Measurements from ENCODE around the gene TSPAN13. TPM values are rescaled to one million over a fixed set of nuclear protein-coding genes. Genes with fewer than 3 reads are reported as not detected.
A peak's percentile ranks its signal among the peaks of the same experiment; 100 is the strongest.

TSPAN13 gene
- polyA plus RNA-seq (2011; rRNA removed) (4.6 and 12.6 TPM in 2 replicates), polyA minus RNA-seq (2011; rRNA and poly(A)+ RNA removed) (3.7 and 3.8 TPM in 2 replicates)

DNA sequence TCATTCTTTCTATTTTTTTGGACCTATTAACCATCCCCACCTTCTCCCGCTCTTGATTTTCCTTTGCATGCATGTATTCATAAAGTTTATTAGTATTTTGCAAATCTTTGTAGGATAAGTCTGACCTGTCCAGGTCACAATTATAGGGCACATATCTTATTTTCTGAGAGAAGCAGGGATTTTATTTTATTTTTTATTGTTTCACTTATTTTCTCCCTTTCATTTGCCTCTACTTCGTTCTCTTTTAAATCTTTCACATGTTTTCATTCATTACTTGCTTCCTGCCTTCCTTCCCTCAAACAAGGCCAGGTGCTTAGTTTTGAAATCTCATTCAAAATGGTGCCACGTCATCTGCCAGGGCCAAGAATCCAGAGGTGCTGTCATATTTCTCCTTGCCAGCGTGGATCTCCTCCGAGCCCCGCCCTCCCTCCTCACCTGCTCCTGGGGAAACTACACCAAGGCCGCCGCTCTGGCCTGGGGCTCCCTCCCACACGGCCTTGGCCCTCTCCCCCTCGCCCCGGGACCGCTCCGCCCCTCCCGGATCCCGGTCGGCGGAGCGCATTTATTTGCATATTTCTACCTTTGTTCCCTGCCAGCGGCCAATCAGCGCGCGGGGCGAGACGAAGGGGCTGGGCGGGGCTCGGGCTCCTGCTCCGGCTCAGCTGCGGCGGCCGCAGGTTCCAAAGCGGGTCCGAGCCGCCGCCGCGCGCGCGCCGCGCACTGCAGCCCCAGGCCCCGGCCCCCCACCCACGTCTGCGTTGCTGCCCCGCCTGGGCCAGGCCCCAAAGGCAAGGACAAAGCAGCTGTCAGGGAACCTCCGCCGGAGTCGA is at the start of gene TSPAN13:
Gene TSPAN13 (plus strand): TSS at position 654 of the 830 bp plus-strand sequence. CDS start 213 bp downstream, outside the sequence.
- POLR2A ChIA-PET: no interaction called here

DNA sequence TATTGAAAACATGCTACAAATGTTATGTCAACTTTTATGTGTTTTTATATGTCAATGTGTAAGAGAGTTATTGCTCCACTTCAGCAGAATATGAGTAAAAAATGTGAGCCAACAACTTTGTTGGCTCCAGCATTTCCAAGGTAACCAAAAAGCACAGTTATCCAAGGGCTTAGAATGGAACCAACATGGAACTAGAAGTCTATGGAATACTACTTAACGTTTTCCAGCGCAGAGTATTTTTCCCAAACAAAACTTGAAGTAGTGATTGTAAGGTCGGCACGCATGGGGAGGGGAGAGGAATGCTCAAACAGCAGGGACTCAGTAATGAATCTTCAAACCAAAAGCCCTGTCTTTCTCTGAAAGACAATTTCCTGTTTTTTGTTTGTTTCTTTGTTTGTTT is 45.0 kb upstream of the TSPAN13 start:
- Histone ChIP-seq H3K27me3 (ENCODE audit: control insufficient read depth, insufficient read depth, low read length) (no peaks in the 10 kb centered on the region), H3K36me3 (ENCODE audit: control insufficient read depth, insufficient read depth, low read length) (no peaks in the 10 kb centered on the region), H3K4me3 (ENCODE audit: low read depth, low read length) (no peak overlapping the region)
- ChIA-PET CTCF (interaction anchor here (0.7 kb wide), 1 partner anchor 13 kb away, joined by 4 read pairs; no protein-coding TSS in a partner anchor), POLR2A (no interaction called here)
- TF ChIP-seq, protein P1, sequence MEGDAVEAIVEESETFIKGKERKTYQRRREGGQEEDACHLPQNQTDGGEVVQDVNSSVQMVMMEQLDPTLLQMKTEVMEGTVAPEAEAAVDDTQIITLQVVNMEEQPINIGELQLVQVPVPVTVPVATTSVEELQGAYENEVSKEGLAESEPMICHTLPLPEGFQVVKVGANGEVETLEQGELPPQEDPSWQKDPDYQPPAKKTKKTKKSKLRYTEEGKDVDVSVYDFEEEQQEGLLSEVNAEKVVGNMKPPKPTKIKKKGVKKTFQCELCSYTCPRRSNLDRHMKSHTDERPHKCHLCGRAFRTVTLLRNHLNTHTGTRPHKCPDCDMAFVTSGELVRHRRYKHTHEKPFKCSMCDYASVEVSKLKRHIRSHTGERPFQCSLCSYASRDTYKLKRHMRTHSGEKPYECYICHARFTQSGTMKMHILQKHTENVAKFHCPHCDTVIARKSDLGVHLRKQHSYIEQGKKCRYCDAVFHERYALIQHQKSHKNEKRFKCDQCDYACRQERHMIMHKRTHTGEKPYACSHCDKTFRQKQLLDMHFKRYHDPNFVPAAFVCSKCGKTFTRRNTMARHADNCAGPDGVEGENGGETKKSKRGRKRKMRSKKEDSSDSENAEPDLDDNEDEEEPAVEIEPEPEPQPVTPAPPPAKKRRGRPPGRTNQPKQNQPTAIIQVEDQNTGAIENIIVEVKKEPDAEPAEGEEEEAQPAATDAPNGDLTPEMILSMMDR (IDR thresholded peaks at IDR 0.05; ENCODE audit: insufficient read depth, low read depth, low read length): no peak
- DNase-seq (ENCODE audit: low read depth): no peak

More for the DNA sequence above, at the start of gene TSPAN13:
- DNase-seq (ENCODE audit: low read depth): no peak
- H3K4me3 ChIP-seq (ENCODE audit: low read depth, low read length): peak within 1 kb of the TSS; percentile 78
- CTCF ChIA-PET: no interaction called here
- TF ChIP-seq, protein P1 (IDR thresholded peaks at IDR 0.05; ENCODE audit: insufficient read depth, low read depth, low read length): no peak
- H3K27me3 ChIP-seq (ENCODE audit: control insufficient read depth, insufficient read depth, low read length): no peaks in the 10 kb centered on the region
- H3K36me3 ChIP-seq (ENCODE audit: control insufficient read depth, insufficient read depth, low read length): no peaks in the 10 kb centered on the region

DNA sequence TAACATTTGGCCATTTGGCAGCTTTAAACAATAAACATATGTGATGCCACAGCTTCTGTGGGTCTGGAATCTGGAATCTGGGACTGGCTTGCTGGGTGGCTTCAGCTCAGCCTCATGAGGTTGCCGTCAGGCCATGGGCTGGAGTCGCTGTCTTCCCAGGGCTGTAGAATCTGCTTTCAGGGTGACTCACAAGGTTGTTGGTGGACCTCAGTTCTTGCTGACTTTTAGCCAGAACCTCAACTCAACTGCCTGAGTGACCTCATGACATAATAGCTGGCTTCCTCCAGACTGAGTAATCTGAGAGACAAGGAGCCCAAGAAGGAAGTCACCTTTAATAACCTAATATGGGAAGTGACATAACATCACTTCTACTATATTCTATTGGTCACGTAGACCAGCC is 44.6 kb upstream of the TSPAN13 start:
- TF ChIP-seq, protein P1 (IDR thresholded peaks at IDR 0.05; ENCODE audit: insufficient read depth, low read depth, low read length): no peak
- ChIA-PET POLR2A (no interaction called here), CTCF (interaction anchor here (0.7 kb wide), 1 partner anchor 14 kb away, joined by 4 read pairs; no protein-coding TSS in a partner anchor)
- peak; percentile 96 for DNase-seq (ENCODE audit: low read depth)
- no peak overlapping the region for H3K4me3 ChIP-seq (ENCODE audit: low read depth, low read length)
- no peaks in the 10 kb centered on the region for H3K36me3 ChIP-seq (ENCODE audit: control insufficient read depth, insufficient read depth, low read length)
- no peaks in the 10 kb centered on the region for H3K27me3 ChIP-seq (ENCODE audit: control insufficient read depth, insufficient read depth, low read length)

DNA sequence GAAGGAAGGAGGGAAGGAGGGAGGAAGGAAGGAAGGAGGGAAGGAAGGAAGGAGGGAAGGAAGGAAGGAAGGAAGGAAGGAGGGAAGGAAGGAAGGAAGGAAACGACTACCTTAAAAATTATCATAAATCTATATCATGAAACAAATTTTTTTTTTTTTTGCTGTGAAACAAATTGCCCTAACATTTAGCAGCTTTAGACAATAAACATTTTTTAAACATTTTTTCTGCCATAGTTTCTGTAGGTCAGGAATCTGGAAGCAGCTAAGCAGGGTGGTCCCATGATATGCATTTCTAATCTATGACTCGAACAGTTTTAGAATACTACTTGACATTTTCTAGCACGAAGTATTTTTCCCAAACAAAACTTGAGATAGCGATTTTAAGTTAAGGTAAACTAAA is 42.9 kb upstream of the TSPAN13 start:
- CTCF ChIA-PET: no interaction called here
- H3K27me3 ChIP-seq (ENCODE audit: control insufficient read depth, insufficient read depth, low read length): no peaks in the 10 kb centered on the region

DNA sequence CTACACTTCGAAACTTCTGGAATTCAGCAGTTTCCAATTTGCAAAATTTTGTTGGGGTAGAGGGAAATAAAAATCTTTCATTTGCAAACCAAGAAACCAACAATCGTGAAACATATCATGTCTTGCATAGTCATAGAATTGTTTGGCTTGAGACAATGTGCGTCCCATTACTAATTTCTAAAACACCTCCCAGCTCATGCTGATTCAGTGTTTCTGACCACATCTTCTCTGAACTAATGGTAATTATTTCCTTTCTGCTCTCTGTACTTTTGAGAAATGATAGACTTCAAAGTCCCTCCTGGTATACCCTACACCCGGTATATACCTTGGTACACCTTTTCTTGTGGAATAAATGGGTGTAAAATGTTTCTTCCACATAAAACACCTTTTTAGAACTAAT is 41.8 kb upstream of the TSPAN13 start:
- no peak for DNase-seq (ENCODE audit: low read depth)
- Histone ChIP-seq H3K4me3 (ENCODE audit: low read depth, low read length) (no peak overlapping the region), H3K27me3 (ENCODE audit: control insufficient read depth, insufficient read depth, low read length) (no peaks in the 10 kb centered on the region), H3K36me3 (ENCODE audit: control insufficient read depth, insufficient read depth, low read length) (no peaks in the 10 kb centered on the region)
- TF ChIP-seq, protein P1 (IDR thresholded peaks at IDR 0.05; ENCODE audit: insufficient read depth, low read depth, low read length): no peak
- ChIA-PET POLR2A (no interaction called here), CTCF (no interaction called here)

More for the DNA sequence above, 42.9 kb upstream of the TSPAN13 start:
- POLR2A ChIA-PET: no interaction called here
- Histone ChIP-seq H3K4me3 (ENCODE audit: low read depth, low read length) (no peak overlapping the region), H3K36me3 (ENCODE audit: control insufficient read depth, insufficient read depth, low read length) (no peaks in the 10 kb centered on the region)
- DNase-seq (ENCODE audit: low read depth): no peak
- TF ChIP-seq, protein P1 (IDR thresholded peaks at IDR 0.05; ENCODE audit: insufficient read depth, low read depth, low read length): no peak
